ENCODE measurements around the gene NTMT1.

NTMT1 gene

DNA sequence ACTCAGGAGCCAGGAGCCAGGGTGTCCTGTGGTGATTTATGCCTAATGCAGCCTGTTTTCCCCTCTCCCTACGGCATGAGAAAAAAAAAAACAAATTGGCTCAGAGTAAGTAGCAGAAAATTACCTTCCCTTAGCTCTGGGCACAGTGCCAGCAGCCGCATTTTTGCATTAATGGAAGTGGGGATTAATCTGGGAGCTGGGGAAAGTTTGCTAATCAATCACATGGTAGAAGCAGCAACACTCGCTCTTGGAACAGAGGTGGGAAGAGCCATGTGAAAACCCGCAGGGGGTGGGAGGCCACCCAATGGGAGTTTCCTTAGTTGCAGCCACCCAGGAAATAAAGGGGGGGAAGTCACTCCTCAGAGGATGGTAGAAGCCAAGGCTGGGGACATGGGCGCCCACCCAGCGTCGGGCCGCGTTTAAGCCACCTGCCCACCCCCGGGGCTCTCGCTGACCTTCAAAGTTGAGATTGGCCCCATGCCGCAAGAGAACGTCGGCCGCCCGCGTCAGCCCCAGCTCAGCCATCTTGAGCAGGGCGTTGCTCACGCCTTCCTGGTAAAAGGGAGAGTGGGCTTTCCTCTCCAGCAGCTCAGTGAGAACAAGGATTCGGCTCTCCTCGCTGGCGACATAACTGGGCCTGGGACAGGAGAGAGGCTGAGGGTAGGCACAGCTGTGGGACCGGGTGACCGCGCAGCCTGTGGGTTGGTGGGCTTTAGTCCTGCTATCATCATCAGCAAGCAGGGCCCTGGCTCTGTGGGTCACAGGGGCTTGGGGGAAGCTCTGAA is 14.3 kb downstream of the NTMT1 start:
- peaks cover 39% of the 10 kb centered on the region for H3K36me3 ChIP-seq (ENCODE audit: low read depth)
- DNase-seq (ENCODE audit: low spot score) (no peak), ATAC-seq (ENCODE audit: low read depth) (no peak)
- peaks cover 7% of the 10 kb centered on the region for H3K4me1 ChIP-seq (ENCODE audit: insufficient read depth, poor library complexity, severe bottlenecking)
- no peak for TF ChIP-seq CTCF (IDR thresholded peaks at IDR 0.05; ENCODE audit: poor library complexity, severe bottlenecking)
- peak overlapping the region; percentile 75 for H3K4me3 ChIP-seq (ENCODE audit: severe bottlenecking)
- peak overlapping the region; percentile 33 for H3K27ac ChIP-seq (ENCODE audit: poor library complexity, severe bottlenecking)
- no peaks in the 10 kb centered on the region for H3K9me3 ChIP-seq (ENCODE audit: severe bottlenecking)
- no peaks in the 10 kb centered on the region for H3K27me3 ChIP-seq (ENCODE audit: insufficient read depth, poor library complexity, severe bottlenecking)

- Histone ChIP-seq H3K27ac (ENCODE audit: poor library complexity, severe bottlenecking) (peak overlapping the region; percentile 33), H3K4me1 (ENCODE audit: insufficient read depth, poor library complexity, severe bottlenecking) (peaks cover 7% of the 10 kb centered on the region), H3K27me3 (ENCODE audit: insufficient read depth, poor library complexity, severe bottlenecking) (no peaks in the 10 kb centered on the region), H3K36me3 (ENCODE audit: low read depth) (peaks cover 33% of the 10 kb centered on the region), H3K9me3 (ENCODE audit: severe bottlenecking) (no peaks in the 10 kb centered on the region), H3K4me3 (ENCODE audit: severe bottlenecking) (peak overlapping the region; percentile 75)
- ATAC-seq (ENCODE audit: low read depth) (peak; percentile 10; the same call in 2 of the 3 replicates), DNase-seq (ENCODE audit: low spot score) (no peak)
- TF ChIP-seq CTCF (IDR thresholded peaks at IDR 0.05; ENCODE audit: poor library complexity, severe bottlenecking), result no peak
These were observed 15.1 kb downstream of the NTMT1 start for GRCh38 chr9:129640871-129641749.

DNA sequence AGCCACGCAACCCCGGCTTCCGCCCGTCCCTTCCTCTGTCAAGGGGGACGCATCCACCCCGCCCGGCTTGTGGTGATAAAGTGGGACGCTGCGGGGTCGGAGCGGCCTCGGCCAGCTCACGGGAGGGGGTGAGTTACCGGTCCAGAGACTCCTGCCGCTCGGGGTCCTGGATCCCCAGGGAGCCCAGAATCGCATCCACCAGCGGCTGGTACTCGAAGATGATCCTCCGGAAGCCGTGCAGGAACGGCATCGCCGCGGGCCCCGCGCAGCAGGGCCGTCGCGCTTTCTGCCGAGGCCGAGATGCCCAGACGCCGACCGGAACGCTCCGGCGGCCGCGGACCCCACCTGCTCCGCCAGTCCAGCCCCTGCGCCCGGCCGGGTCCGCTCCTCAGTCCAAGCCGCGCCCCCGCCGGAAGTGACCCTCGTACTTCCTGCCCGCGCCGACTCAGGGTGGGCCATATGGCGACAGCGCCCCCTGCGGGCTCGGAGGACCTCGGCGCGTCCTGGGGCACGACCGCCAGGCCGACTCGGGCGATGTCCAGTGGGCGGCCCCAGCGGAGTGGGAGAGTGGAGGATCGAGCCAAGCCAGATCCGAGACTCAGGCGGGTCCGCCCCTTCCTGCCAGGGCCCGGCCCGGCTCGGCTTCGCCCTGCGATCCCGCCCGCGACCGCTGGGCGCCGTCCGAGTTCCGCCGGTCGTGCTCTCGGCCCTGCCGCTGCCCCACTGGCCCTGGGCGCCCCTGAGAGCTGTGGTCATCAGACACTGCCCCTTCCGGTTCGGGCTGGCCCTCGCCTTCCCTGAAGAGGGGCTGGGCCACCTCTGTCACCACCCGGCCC is 16.0 kb downstream of the NTMT1 start, which contains the start of gene ASB6:
Gene ASB6 (minus strand): TSS at position 402 of the 836 bp plus-strand sequence. CDS start 152 bp downstream, at position 250.
- H3K9me3 ChIP-seq (ENCODE audit: severe bottlenecking), result no peaks in the 10 kb centered on the region
- H3K4me1 ChIP-seq (ENCODE audit: insufficient read depth, poor library complexity, severe bottlenecking), result peaks cover 7% of the 10 kb centered on the region
- peak; percentile 99 for TF ChIP-seq CTCF (IDR thresholded peaks at IDR 0.05; ENCODE audit: poor library complexity, severe bottlenecking)
- ATAC-seq (ENCODE audit: low read depth) (peak; percentile 87), DNase-seq (ENCODE audit: low spot score) (peak; percentile 93)
- peaks cover 30% of the 10 kb centered on the region for H3K36me3 ChIP-seq (ENCODE audit: low read depth)
- peak within 1 kb of the TSS; percentile 25 for H3K27ac ChIP-seq (ENCODE audit: poor library complexity, severe bottlenecking)
- H3K4me3 ChIP-seq (ENCODE audit: severe bottlenecking), result peak within 1 kb of the TSS; percentile 75
- no peaks in the 10 kb centered on the region for H3K27me3 ChIP-seq (ENCODE audit: insufficient read depth, poor library complexity, severe bottlenecking)

- DNase-seq (ENCODE audit: low spot score) (no peak), ATAC-seq (ENCODE audit: low read depth) (no peak)
- peaks cover 13% of the 10 kb centered on the region for H3K36me3 ChIP-seq (ENCODE audit: low read depth)
- TF ChIP-seq CTCF (IDR thresholded peaks at IDR 0.05; ENCODE audit: poor library complexity, severe bottlenecking), result no peak
- no peaks in the 10 kb centered on the region for H3K9me3 ChIP-seq (ENCODE audit: severe bottlenecking)
- no peaks in the 10 kb centered on the region for H3K27me3 ChIP-seq (ENCODE audit: insufficient read depth, poor library complexity, severe bottlenecking)
- peaks cover 7% of the 10 kb centered on the region for H3K4me1 ChIP-seq (ENCODE audit: insufficient read depth, poor library complexity, severe bottlenecking)
- H3K27ac ChIP-seq (ENCODE audit: poor library complexity, severe bottlenecking), result no peak overlapping the region
- H3K4me3 ChIP-seq (ENCODE audit: severe bottlenecking), result no peak overlapping the region
These were observed 17.7 kb downstream of the NTMT1 start for GRCh38 chr9:129643706-129644105.

Data from RWPE2 (cell line).